Activated CD8-positive, alpha-beta memory T cell treated with anti-CD3 and anti-CD28 coated beads, Interleukin-2, amount 10 ng/mL, durations not matched to agents 7 days and 5 days (primary cell): ENCODE results near the gene VCP. TPM values are rescaled to one million over a fixed set of nuclear protein-coding genes. Genes with fewer than 3 reads are reported as not detected.

ENCODE experiments used
- ATAC-seq: fragments of 150-1000 bp; cut with Tn5 transposase; one replicate; pipeline ENCODE4 v1.10.0; 2021; ENCODE audit warnings: moderate library complexity
- CTCF ChIA-PET: fragments of 350-600 bp; sonication (Branson Sonifier 250); formaldehyde crosslinking; loops from one replicate; lab custom pipeline; 2021; ENCODE audit warnings: antibody characterized with exemption; lab: Charles Lee
- DNase-seq: peaks from one replicate; pipeline ENCODE4 v3.0.0-alpha.2; 2020
- H3K27ac Mint-ChIP-seq: one replicate; pipeline ENCODE4 v1.8.0; 2021; ENCODE audit warnings: mild to moderate bottlenecking, mixed read lengths
- H3K27me3 Mint-ChIP-seq: one replicate; pipeline ENCODE4 v1.8.0; 2021; ENCODE audit warnings: mixed read lengths
- H3K36me3 Mint-ChIP-seq: one replicate; pipeline ENCODE4 v1.8.0; 2021; ENCODE audit warnings: mild to moderate bottlenecking, mixed read lengths
- H3K4me1 Mint-ChIP-seq: one replicate; pipeline ENCODE4 v1.8.0; 2021; ENCODE audit warnings: mixed read lengths
- H3K4me3 Mint-ChIP-seq: one replicate; pipeline ENCODE4 v1.8.0; 2021; ENCODE audit warnings: mild to moderate bottlenecking, moderate library complexity, mixed read lengths
- H3K9me3 Mint-ChIP-seq: one replicate; pipeline ENCODE4 v1.8.0; 2022; ENCODE audit warnings: low read depth, mixed read lengths
- total RNA-seq, 2 experiments: library from RNA; stranded (reverse); gene quantifications; one replicate each; pipeline ENCODE4 v1.2.3, GENCODE V29; 2021

Gene VCP
- total RNA-seq, 2 experiments from 2014 or later = 222 to 298 TPM

DNA sequence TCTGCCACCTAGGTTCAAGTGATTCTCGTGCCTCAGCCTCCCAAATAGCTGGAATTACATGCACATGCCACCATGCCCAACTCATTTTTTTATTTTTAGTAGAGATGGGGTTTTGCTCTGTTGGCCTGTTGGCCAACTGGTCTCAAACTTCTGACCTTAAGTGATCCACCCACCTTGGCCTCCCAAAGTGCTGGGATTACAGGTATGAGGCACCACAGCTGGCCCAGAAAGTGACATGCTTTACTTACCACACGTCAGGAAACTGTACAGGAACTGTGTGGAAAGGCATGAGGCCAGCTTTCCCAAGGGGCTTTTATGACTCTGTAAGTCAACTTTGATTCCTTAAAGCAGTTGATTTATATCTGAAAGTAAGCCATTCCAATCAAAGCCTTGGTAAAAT, 57.9 kb downstream of the VCP start:
- CTCF ChIA-PET = interaction anchor here (1.3 kb wide), 1 partner anchor 115 kb away, joined by 5 read pairs; no protein-coding TSS in a partner anchor
- H3K27me3 Mint-ChIP-seq = no peaks in the 10 kb centered on the region
- DNase-seq = no peak
- no peaks in the 10 kb centered on the region for H3K4me1 Mint-ChIP-seq
- H3K27ac Mint-ChIP-seq = no peak overlapping the region
- H3K36me3 Mint-ChIP-seq = peaks cover 22% of the 10 kb centered on the region
- no peak for ATAC-seq
- no peak overlapping the region for H3K4me3 Mint-ChIP-seq
- H3K9me3 Mint-ChIP-seq = peaks cover 14% of the 10 kb centered on the region

- H3K36me3 Mint-ChIP-seq = peaks cover 27% of the 10 kb centered on the region
- ATAC-seq (no peak), DNase-seq (no peak)
- H3K9me3 Mint-ChIP-seq = peaks cover 12% of the 10 kb centered on the region
- no peaks in the 10 kb centered on the region for H3K27me3 Mint-ChIP-seq
- CTCF ChIA-PET = interaction anchor here (1.5 kb wide), 1 partner anchor 16 kb away, joined by 3 read pairs; no protein-coding TSS in a partner anchor
- no peak overlapping the region for H3K4me3 Mint-ChIP-seq
- H3K4me1 Mint-ChIP-seq = no peaks in the 10 kb centered on the region
- H3K27ac Mint-ChIP-seq = no peak overlapping the region
These were observed 62.0 kb downstream of the VCP start for GRCh38 chr9:35010351-35010958.

Other genes starting within 250 kb of the VCP start
- gene PHF24, start 114.3 kb downstream of the VCP start, total RNA-seq = not detected
- 1 to 10 TPM; 5.2 to 5.5 TPM for gene DNAJB5, start 82.9 kb downstream of the VCP start, total RNA-seq
- gene FANCG, start 7.3 kb upstream of the VCP start, total RNA-seq = 100 to 1,000 TPM; 121 to 141 TPM
- 10 to 100 TPM; 28.5 to 31.6 TPM for gene PIGO, start 24.0 kb upstream of the VCP start, total RNA-seq
- gene STOML2, start 30.5 kb upstream of the VCP start, total RNA-seq = 100 to 1,000 TPM; 145 to 169 TPM
- 10 to 100 TPM; 15.9 to 17.1 TPM for gene ATOSB, start 43.2 kb upstream of the VCP start, total RNA-seq
- gene UNC13B, start 89.4 kb upstream of the VCP start, total RNA-seq = 1 to 10 TPM in 1 of 2 experiments, under 1 TPM in 1; 0.94 to 1.2 TPM